Esophagus (tissue), 2 donors: ENCODE results near the gene FOXP2. TPM values are rescaled to one million over a fixed set of nuclear protein-coding genes. Genes with fewer than 3 reads are reported as not detected.
"Not testable (repeated sequence)": the region's sequence is repeated elsewhere in the genome, so short reads cannot be mapped to it uniquely, and the experiment has no call there.

Source experiments
- H3K27ac ChIP-seq, 2 donors: one replicate each; pipeline ENCODE4 v1.5.1; 2013; ENCODE audit warnings: low read depth in 2 of 2, mild to moderate bottlenecking in 2 of 2, inconsistent platforms in 1 of 2, low read length in 1 of 2, moderate library complexity in 1 of 2
- H3K27me3 ChIP-seq, 2 donors: one replicate each; pipeline ENCODE4 v1.6.1; 2013; ENCODE audit warnings: low read length in 2 of 2, control low read depth in 1 of 2, mild to moderate bottlenecking in 1 of 2; ENCODE audit not compliant: insufficient read depth in 2 of 2, control insufficient read depth in 1 of 2
- H3K36me3 ChIP-seq, 2 donors: one replicate each; pipeline ENCODE4 v1.6.1; 2013; ENCODE audit warnings: low read length in 1 of 2; ENCODE audit not compliant: control insufficient read depth in 2 of 2, insufficient read depth in 2 of 2
- H3K4me1 ChIP-seq, 2 donors: one replicate each; pipeline ENCODE4 v1.6.1; 2013; ENCODE audit warnings: low read length in 1 of 2; ENCODE audit not compliant: control insufficient read depth in 2 of 2, insufficient read depth in 2 of 2
- H3K4me3 ChIP-seq, 2 donors: one replicate each; pipeline ENCODE4 v1.5.1; 2013; ENCODE audit warnings: low read length in 2 of 2, mild to moderate bottlenecking in 2 of 2, low read depth in 1 of 2, moderate library complexity in 1 of 2
- H3K9me3 ChIP-seq, 2 donors: one replicate each; pipeline ENCODE4 v1.6.1; 2013; ENCODE audit warnings: mild to moderate bottlenecking in 2 of 2, low read depth in 1 of 2, low read length in 1 of 2, moderate library complexity in 1 of 2; ENCODE audit not compliant: control insufficient read depth in 2 of 2, insufficient read depth in 1 of 2
- WGBS, 2 donors: extraction: QIAGEN DNeasy Blood & Tissue Kit; methylation state at CpG; one replicate each; pipeline ENCODE4 v1.1.7; 2013; 5-methylcytosine and 5-hydroxymethylcytosine counted together
- polyA plus RNA-seq, 2 donors: library from polyadenylated mRNA; stranded (reverse); fragments of 200-250 nt; gene quantifications; one replicate each; pipeline ENCODE4 v1.2.3, GENCODE V29; 2013
- donor health status: healthy with polysubstance abuse.
- donor health status: Bipolar disorder and iron deficiency.

FOXP2 gene
- 1 to 10 TPM; 2.1 to 2.5 TPM for polyA plus RNA-seq

DNA sequence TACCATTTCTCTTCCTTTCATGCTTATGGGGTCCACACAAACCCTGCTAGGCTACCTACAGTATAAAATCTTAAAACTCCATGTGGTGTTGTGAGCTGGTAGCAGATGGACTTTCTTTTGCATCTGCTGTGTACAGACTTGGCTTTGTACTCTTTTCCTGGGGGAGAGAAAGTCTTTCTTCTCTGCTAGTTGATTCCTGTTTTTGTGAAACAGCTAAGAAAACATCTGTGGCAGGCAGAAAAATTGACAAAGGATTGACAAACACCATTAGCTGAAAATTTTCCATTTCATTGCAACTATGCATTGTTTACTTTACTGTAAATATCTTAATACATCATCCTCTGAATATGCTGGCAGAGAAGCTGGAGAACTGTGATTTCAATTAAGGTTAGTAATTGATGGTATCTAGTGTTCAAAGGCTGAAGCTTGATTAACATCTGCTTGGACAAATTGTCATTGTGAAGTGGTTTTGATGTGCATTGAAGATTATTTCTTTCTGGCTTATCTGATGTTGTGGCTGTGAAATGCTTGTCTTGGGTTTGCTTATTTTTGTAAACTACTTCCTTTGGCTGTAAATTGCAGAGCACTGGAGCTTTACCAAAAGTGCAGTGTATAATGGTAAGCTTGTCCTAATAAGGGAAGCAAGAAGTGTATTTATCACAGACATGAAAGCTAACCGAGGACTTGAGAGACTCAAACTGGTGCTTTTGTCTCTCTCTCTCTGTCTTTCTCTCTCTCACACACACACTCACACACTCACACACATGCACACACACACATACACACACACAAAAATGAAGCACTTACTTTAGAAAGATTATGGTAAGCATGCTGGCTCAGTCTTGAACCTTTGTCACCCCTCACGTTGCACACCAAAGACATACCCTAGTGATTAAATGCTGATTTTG, at the start of gene FOXP2:
Gene FOXP2 (plus strand): TSS at position 660 of the 908 bp plus-strand sequence. CDS start 11,697 bp downstream, outside the sequence.
- no peaks in the 10 kb centered on the region for H3K36me3 ChIP-seq
- no peaks in the 10 kb centered on the region for H3K9me3 ChIP-seq
- no peaks in the 10 kb centered on the region for H3K4me1 ChIP-seq
- no peaks in the 10 kb centered on the region for H3K27me3 ChIP-seq
- peak within 1 kb of the TSS; percentile 84 to 86 for H3K27ac ChIP-seq
- WGBS, 2 donors: 5 to 6% methylated on average over 2 of the region's 2 CpGs
- H3K4me3 ChIP-seq: peak within 1 kb of the TSS; percentile 40 to 55

DNA sequence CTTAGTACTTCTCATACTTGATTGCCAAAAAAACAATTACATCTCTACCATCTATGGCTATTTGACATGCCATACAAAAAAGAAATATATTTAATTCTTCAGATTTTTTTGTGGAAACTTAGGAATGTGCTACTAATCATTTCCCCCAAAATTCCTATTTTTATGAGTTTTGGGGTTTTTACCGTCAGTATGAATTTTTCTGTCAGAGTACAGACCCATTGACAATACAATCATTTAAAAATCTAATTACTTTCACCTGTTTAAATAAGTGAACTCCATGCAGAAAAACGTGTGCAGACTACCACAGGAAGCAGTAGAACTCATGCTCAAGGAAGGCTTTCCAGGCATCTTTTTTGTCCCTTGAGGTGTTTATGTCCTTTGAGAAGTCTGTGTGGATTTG, 48.8 kb upstream of the FOXP2 start:
- Histone ChIP-seq H3K27me3 (no peaks in the 10 kb centered on the region), H3K9me3 (no peaks in the 10 kb centered on the region), H3K27ac (no peak overlapping the region), H3K36me3 (no peaks in the 10 kb centered on the region), H3K4me3 (no peak overlapping the region), H3K4me1 (no peaks in the 10 kb centered on the region)
- WGBS, 2 donors: 62 to 71% methylated on average over 2 of the region's 2 CpGs

DNA sequence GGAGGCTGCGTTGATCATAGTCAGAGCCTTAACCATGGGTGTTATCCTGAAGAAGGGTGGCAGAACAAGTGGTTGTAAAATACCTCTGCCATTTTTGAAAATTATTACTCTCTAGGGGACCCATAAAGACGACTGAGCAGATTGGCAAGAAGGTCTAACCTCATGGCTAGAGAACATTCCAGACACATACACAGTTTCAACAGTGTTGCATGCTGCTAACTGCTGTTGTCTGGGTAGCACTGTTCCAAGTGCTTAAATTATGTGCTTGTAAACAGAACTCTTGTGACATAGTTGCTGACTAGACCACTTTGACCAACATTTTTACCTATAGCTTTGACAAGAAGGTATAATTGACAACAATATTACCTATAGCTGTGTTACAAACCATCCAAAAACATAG, 46.1 kb upstream of the FOXP2 start:
- Histone ChIP-seq H3K4me3 (no peak overlapping the region), H3K27me3 (no peaks in the 10 kb centered on the region), H3K9me3 (no peaks in the 10 kb centered on the region), H3K4me1 (no peaks in the 10 kb centered on the region), H3K27ac (no peak overlapping the region), H3K36me3 (no peaks in the 10 kb centered on the region)
- WGBS, 2 donors: 69 to 89% methylated on average over 2 of the region's 2 CpGs

DNA sequence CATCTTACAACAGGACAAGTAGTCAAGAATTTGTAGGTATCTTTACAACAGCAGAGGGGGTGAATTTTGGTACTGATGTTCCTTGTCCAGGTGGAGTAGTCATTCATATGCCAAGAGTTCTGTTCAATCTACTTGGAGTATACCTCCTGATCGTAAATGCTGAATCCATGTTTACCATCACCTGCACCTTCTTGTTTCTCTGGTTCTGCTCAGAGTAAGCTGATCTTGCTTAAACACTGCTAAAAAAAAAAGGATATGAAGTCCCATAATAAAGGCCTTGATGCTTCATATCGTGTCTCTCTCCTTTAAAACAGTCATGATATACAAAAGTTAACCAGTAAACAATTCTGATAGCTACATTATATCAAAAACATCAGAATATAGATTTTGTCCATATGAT, 45.3 kb upstream of the FOXP2 start:
- no peaks in the 10 kb centered on the region for H3K36me3 ChIP-seq
- WGBS, 2 donors: 87 to 89% methylated on average over 2 of the region's 2 CpGs
- H3K27ac ChIP-seq: no peak overlapping the region
- no peak overlapping the region for H3K4me3 ChIP-seq
- H3K27me3 ChIP-seq: no peaks in the 10 kb centered on the region
- no peaks in the 10 kb centered on the region for H3K9me3 ChIP-seq
- H3K4me1 ChIP-seq: no peaks in the 10 kb centered on the region

GRCh38 chr7:114372619-114373018, 42.0 kb upstream of the FOXP2 start:
- H3K4me1 ChIP-seq: no peaks in the 10 kb centered on the region
- no peaks in the 10 kb centered on the region for H3K9me3 ChIP-seq
- WGBS, 2 donors: 78 to 81% methylated on average over 5 of the region's 5 CpGs
- no peak overlapping the region for H3K27ac ChIP-seq
- H3K27me3 ChIP-seq: no peaks in the 10 kb centered on the region
- H3K36me3 ChIP-seq: no peaks in the 10 kb centered on the region
- no peak overlapping the region for H3K4me3 ChIP-seq

DNA sequence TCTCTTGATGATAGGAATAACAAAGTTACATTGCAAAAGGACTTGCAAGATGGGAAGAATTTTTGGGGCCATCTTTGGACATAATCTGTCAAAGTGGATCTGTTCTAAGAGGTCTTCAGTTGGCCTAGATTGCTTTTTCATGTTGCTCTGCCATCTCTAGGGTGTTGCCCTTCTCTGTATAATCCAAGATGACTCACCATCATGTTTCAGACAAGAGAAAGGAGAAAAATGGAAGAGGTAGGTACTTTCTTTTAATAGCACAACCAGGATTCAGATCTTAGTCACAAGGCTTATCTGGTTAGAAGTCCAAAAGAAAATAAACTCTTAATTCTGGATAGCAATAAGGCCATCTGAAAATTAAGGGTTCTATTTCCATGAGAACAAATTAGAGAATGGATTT, 38.7 kb upstream of the FOXP2 start:
- no peaks in the 10 kb centered on the region for H3K36me3 ChIP-seq
- H3K27me3 ChIP-seq: no peaks in the 10 kb centered on the region
- no peak overlapping the region for H3K27ac ChIP-seq
- H3K9me3 ChIP-seq: no peaks in the 10 kb centered on the region
- no peaks in the 10 kb centered on the region for H3K4me1 ChIP-seq
- no peak overlapping the region for H3K4me3 ChIP-seq

DNA sequence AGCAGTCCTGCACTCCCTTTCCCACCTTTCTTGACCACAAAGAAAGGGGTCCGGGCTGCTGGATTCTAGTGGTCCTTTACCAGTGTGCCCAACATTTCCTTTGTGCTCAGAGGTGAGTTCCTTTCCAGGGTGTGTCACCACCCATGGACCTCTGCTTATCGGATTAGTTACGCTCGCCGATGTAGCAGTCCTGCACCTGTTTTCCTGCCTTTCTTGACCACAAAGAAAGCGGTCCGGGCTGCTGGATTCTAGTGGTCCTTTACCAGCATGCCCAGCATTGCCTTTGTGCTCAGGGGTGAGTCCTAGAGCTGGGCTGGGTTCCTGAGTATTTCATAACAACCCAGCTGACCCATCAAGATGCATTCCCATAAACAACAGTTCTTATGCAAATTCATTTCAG, 30.7 kb upstream of the FOXP2 start:
- H3K27ac ChIP-seq, H3K36me3 ChIP-seq, H3K9me3 ChIP-seq, H3K27me3 ChIP-seq, H3K4me1 ChIP-seq, H3K4me3 ChIP-seq: not testable (repeated sequence)
- WGBS, 2 donors: 82 to 93% methylated on average over 7 of the region's 7 CpGs

GRCh38 chr7:114384346-114384745, 30.3 kb upstream of the FOXP2 start:
- H3K27ac ChIP-seq, H3K27me3 ChIP-seq, H3K9me3 ChIP-seq, H3K4me1 ChIP-seq, H3K36me3 ChIP-seq, H3K4me3 ChIP-seq: not testable (repeated sequence)
- WGBS, 2 donors: 86 to 89% methylated on average over 3 of the region's 3 CpGs

GRCh38 chr7:114388021-114388420, 26.6 kb upstream of the FOXP2 start:
- no peaks in the 10 kb centered on the region for H3K36me3 ChIP-seq
- H3K27me3 ChIP-seq: no peaks in the 10 kb centered on the region
- H3K4me1 ChIP-seq: no peaks in the 10 kb centered on the region
- no peak overlapping the region for H3K4me3 ChIP-seq
- H3K27ac ChIP-seq: no peak overlapping the region
- H3K9me3 ChIP-seq: no peaks in the 10 kb centered on the region

GRCh38 chr7:114392686-114393085, 21.9 kb upstream of the FOXP2 start:
- Histone ChIP-seq H3K9me3 (no peaks in the 10 kb centered on the region), H3K4me3 (no peak overlapping the region), H3K27ac (no peak overlapping the region), H3K4me1 (no peaks in the 10 kb centered on the region), H3K36me3 (no peaks in the 10 kb centered on the region), H3K27me3 (no peaks in the 10 kb centered on the region)
- WGBS, 2 donors: 85% methylated on average over 2 of the region's 2 CpGs
